ENCODE measurements around the gene ZNF397.

The ZNF397 gene

GRCh38 chr18:35303610-35304009, 62.8 kb downstream of the ZNF397 start:
- Histone ChIP-seq H3K27me3 (ENCODE audit: control insufficient read depth, insufficient read depth, low read length) (no peaks in the 10 kb centered on the region), H3K4me1 (ENCODE audit: control insufficient read depth, insufficient read depth, low read length) (no peaks in the 10 kb centered on the region), H3K4me2 (ENCODE audit: low read length) (no peak overlapping the region), H3K4me3 (ENCODE audit: low read length) (no peak overlapping the region), H3K9me3 (replicated peaks; ENCODE audit: low read length) (peaks cover 50% of the 10 kb centered on the region), H3K36me3 (ENCODE audit: insufficient read depth, low read length) (peaks cover 66% of the 10 kb centered on the region), H3K9ac (ENCODE audit: low read depth, low read length) (no peak overlapping the region)

DNA sequence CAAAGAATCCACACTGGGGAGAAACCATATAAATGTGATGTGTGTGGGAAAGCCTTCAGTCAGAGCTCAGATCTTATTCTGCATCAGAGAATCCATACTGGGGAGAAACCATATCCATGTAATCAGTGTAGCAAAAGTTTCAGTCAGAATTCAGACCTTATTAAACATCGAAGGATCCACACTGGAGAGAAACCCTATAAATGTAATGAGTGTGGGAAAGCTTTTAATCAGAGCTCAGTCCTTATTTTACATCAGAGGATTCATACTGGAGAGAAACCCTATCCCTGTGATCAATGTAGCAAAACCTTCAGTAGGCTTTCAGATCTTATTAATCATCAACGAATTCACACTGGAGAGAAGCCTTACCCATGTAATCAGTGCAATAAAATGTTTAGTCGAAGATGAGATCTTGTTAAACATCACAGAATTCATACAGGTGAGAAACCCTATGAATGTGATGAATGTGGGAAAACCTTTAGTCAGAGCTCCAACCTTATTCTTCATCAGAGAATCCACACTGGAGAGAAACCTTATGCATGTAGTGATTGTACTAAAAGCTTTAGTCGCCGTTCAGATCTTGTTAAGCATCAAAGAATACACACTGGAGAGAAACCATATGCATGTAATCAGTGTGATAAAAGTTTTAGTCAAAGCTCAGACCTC, 65.9 kb downstream of the ZNF397 start:
- Histone ChIP-seq H3K9me3 (replicated peaks; ENCODE audit: low read length) (peaks cover 68% of the 10 kb centered on the region), H3K4me3 (ENCODE audit: low read length) (no peak overlapping the region), H3K4me2 (ENCODE audit: low read length) (no peak overlapping the region), H3K4me1 (ENCODE audit: control insufficient read depth, insufficient read depth, low read length) (no peaks in the 10 kb centered on the region), H3K9ac (ENCODE audit: low read depth, low read length) (no peak overlapping the region), H3K36me3 (ENCODE audit: insufficient read depth, low read length) (peaks cover 55% of the 10 kb centered on the region), H3K27me3 (ENCODE audit: control insufficient read depth, insufficient read depth, low read length) (no peaks in the 10 kb centered on the region)

All from skeletal muscle satellite cell (primary cell).